ENCODE results near the gene MYO9B.
"Not testable (repeated sequence)": the region's sequence is repeated elsewhere in the genome, so short reads cannot be mapped to it uniquely, and the experiment has no call there.

The MYO9B gene

GRCh38 chr19:17091758-17092333 lies 16.3 kb downstream of the MYO9B start:
- DNase-seq: no peak

GRCh38 chr19:17092696-17093095 lies 17.1 kb downstream of the MYO9B start:
- no peak for DNase-seq

- not testable (repeated sequence) for DNase-seq
These were observed 19.1 kb downstream of the MYO9B start for GRCh38 chr19:17094694-17095093.

- DNase-seq: no peak
These were observed 19.8 kb downstream of the MYO9B start for GRCh38 chr19:17095141-17095919.

- no peak for DNase-seq
These were observed 22.1 kb downstream of the MYO9B start for GRCh38 chr19:17097593-17098126.

- DNase-seq: no peak
These were observed 22.7 kb downstream of the MYO9B start for GRCh38 chr19:17098326-17098725.

- no peak for DNase-seq
These were observed 26.4 kb downstream of the MYO9B start for GRCh38 chr19:17101686-17102628.

GRCh38 chr19:17103177-17103576 lies 27.6 kb downstream of the MYO9B start:
- DNase-seq: no peak

GRCh38 chr19:17104679-17105078 lies 29.1 kb downstream of the MYO9B start:
- DNase-seq: no peak

GRCh38 chr19:17105556-17105955 lies 30.0 kb downstream of the MYO9B start:
- no peak for DNase-seq

GRCh38 chr19:17106964-17107363 lies 31.4 kb downstream of the MYO9B start:
- not testable (repeated sequence) for DNase-seq

- no peak for DNase-seq
These were observed 32.2 kb downstream of the MYO9B start for GRCh38 chr19:17107546-17108452.

- DNase-seq: no peak
These were observed 32.8 kb downstream of the MYO9B start for GRCh38 chr19:17108453-17108784.

GRCh38 chr19:17109300-17109699 lies 33.7 kb downstream of the MYO9B start:
- DNase-seq: no peak

- no peak for DNase-seq
These were observed 34.5 kb downstream of the MYO9B start for GRCh38 chr19:17109962-17110598.

GRCh38 chr19:17110599-17110966 lies 35.0 kb downstream of the MYO9B start:
- DNase-seq: no peak

- no peak for DNase-seq
These were observed 36.2 kb downstream of the MYO9B start for GRCh38 chr19:17111766-17112165.

- DNase-seq: no peak
These were observed 36.7 kb downstream of the MYO9B start for GRCh38 chr19:17112271-17112670.

- no peak for DNase-seq
These were observed 37.1 kb downstream of the MYO9B start for GRCh38 chr19:17112700-17113099.

GRCh38 chr19:17113127-17113785 lies 37.7 kb downstream of the MYO9B start:
- DNase-seq: no peak

- no peak for DNase-seq
These were observed 38.8 kb downstream of the MYO9B start for GRCh38 chr19:17114414-17114831.
